Ovary (tissue), 9 donors: ENCODE data around the gene RGS13. TPM values are rescaled to one million over a fixed set of nuclear protein-coding genes. Genes with fewer than 3 reads are reported as not detected.
A peak's percentile ranks its signal among the peaks of the same experiment; 100 is the strongest.

ENCODE experiments used
- DNase-seq, 5 donors: peaks; one replicate each; pipeline ENCODE4 v3.0.0-alpha.2; 2019 to 2020
- H3K27ac ChIP-seq, 2 donors: fragments of 200-600 bp; one replicate each; pipeline versions ENCODE4 v1.5.1 to v1.8.0; 2019 to 2022
- H3K27me3 ChIP-seq: fragments of 200-600 bp; one replicate; pipeline ENCODE4 v1.8.0; 2022
- H3K36me3 ChIP-seq: fragments of 200-600 bp; sonication (generic); one replicate; pipeline ENCODE4 v1.5.1; 2019
- H3K4me1 ChIP-seq: one replicate; pipeline ENCODE4 v1.8.1; 2013; ENCODE audit warnings: mild to moderate bottlenecking, moderate library complexity; ENCODE audit not compliant: insufficient read depth
- H3K4me3 ChIP-seq: fragments of 200-600 bp; sonication (generic); one replicate; pipeline ENCODE4 v1.5.1; 2017
- H3K9me3 ChIP-seq, 2 donors: fragments of 200-600 bp in 1 of 2; sonication (generic) in 1 of 2; one replicate each; pipeline versions ENCODE4 v1.5.1 to v1.8.1; 2013 to 2019; ENCODE audit warnings: mild to moderate bottlenecking in 1 of 2, moderate library complexity in 1 of 2
- CTCF ChIP-seq, 3 donors: fragments of 450-650 bp in 2 of 3; fragments of 200-600 bp in 1 of 3; IDR thresholded peaks; one replicate each; pipeline versions ENCODE4 v1.5.1 to v1.8.0; 2016 to 2022; ENCODE audit warnings: antibody characterized with exemption in 3 of 3, mild to moderate bottlenecking in 1 of 3
- EP300 ChIP-seq: sonication (generic); formaldehyde crosslinking; IDR thresholded peaks from one replicate; pipeline ENCODE4 v1.6.1; 2017; ENCODE audit warnings: antibody characterized with exemption
- POLR2A ChIP-seq: fragments of 450-650 bp; IDR thresholded peaks from one replicate; pipeline ENCODE4 v1.6.1; 2017; ENCODE audit warnings: antibody characterized with exemption, mild to moderate bottlenecking, moderate library complexity
- WGBS, 3 donors: extraction: QIAGEN DNeasy Blood & Tissue Kit in 1 of 3; methylation state at CpG; one replicate each; pipeline versions ENCODE4 v1.1.5 to v1.1.7; 2013 to 2017; 5-methylcytosine and 5-hydroxymethylcytosine counted together
- intact Hi-C, 4 donors: fragments of 100-400 bp; cut with DNase I; formaldehyde crosslinking; loops; one replicate each; pipeline versions ENCODE4 v1.11.0 to v1.15.1; 2022 to 2023
- polyA plus RNA-seq, 2 donors: library from polyadenylated mRNA; stranded (reverse); fragments of 200-250 nt in 1 of 2; fragments of 350-450 nt in 1 of 2; fragmentation: Illumina TruSeq in 1 of 2; extraction: RNeasy Lipid Tissue Mini Kit (QIAGEN cat#74804) in 1 of 2; gene quantifications; one replicate each; pipeline ENCODE4 v1.2.3, GENCODE V29; 2013 to 2014
- total RNA-seq, 7 donors: library from RNA; depleted of rRNA in 2 of 7; stranded (reverse); fragments of >200 nt in 2 of 7; fragmentation: NEBNext Ultra II Directional in 3 of 7; extraction: Animal tissue kit (Norgen Biotek cat#: 25700) in 3 of 7; gene quantifications; one replicate each; pipeline versions ENCODE4 v1.1.0 to v1.2.4, GENCODE V29; 2016 to 2023
- donor health status: DM: no; HTN: no; CAD: no; lungs with moderate emphysema.
- donor health status: DM: no; HTN: no; CAD: no.
- donor health status: Bipolar disorder and iron deficiency.
- donor health status: DM: yes; HTN: yes; CAD: no.
- donor health status: DM: no; HTN: no; CAD: no.
- donor health status: DM: yes; HTN: yes; CAD: no.

RGS13 gene
- total and polyA plus RNA-seq, 9 donors = 0.12 to 0.78 (median 0.23) TPM; not detected in 5

GRCh38 chr1:192592517-192592916 lies 43.4 kb upstream of the RGS13 start:
- no peak overlapping the region for H3K27ac ChIP-seq
- intact Hi-C loops = no loop called here
- 42 to 45% (median 43%) methylated on average over 4 of the region's 4 CpGs for WGBS, 3 donors
- DNase-seq = no peak
- no peak for TF ChIP-seq CTCF (IDR thresholded peaks at IDR 0.05)
- no peak for TF ChIP-seq POLR2A
- no peak for TF ChIP-seq EP300
- H3K4me1 ChIP-seq = no peaks in the 10 kb centered on the region
- no peaks in the 10 kb centered on the region for H3K27me3 ChIP-seq
- H3K4me3 ChIP-seq = peak overlapping the region; percentile 5
- H3K9me3 ChIP-seq = no peaks in the 10 kb centered on the region
- no peaks in the 10 kb centered on the region for H3K36me3 ChIP-seq

- H3K27me3 ChIP-seq = no peaks in the 10 kb centered on the region
- no peaks in the 10 kb centered on the region for H3K9me3 ChIP-seq
- intact Hi-C loops = no loop called here
- DNase-seq = no peak
- no peak overlapping the region for H3K4me3 ChIP-seq
- no peak overlapping the region for H3K27ac ChIP-seq
- WGBS, 3 donors = 91 to 97% (median 93%) methylated on average over 2 of the region's 2 CpGs
- no peaks in the 10 kb centered on the region for H3K4me1 ChIP-seq
- no peaks in the 10 kb centered on the region for H3K36me3 ChIP-seq
- TF ChIP-seq POLR2A = no peak
- no peak for TF ChIP-seq CTCF (IDR thresholded peaks at IDR 0.05)
- TF ChIP-seq EP300 = no peak
Measured at GRCh38 chr1:192592981-192593708, 42.8 kb upstream of the RGS13 start.

GRCh38 chr1:192595299-192595698 lies 40.6 kb upstream of the RGS13 start:
- H3K4me1 ChIP-seq = no peaks in the 10 kb centered on the region
- WGBS, 3 donors = 35 to 53% (median 40%) methylated on average over 3 of the region's 3 CpGs
- H3K27me3 ChIP-seq = no peaks in the 10 kb centered on the region
- H3K4me3 ChIP-seq = no peak overlapping the region
- no peaks in the 10 kb centered on the region for H3K36me3 ChIP-seq
- no peak for DNase-seq
- intact Hi-C loops = no loop called here
- TF ChIP-seq CTCF (IDR thresholded peaks at IDR 0.05) = no peak
- no peak for TF ChIP-seq EP300
- TF ChIP-seq POLR2A = no peak
- no peaks in the 10 kb centered on the region for H3K9me3 ChIP-seq
- no peak overlapping the region for H3K27ac ChIP-seq

- no peaks in the 10 kb centered on the region for H3K9me3 ChIP-seq
- no peak for TF ChIP-seq EP300
- TF ChIP-seq CTCF (IDR thresholded peaks at IDR 0.05) = no peak
- TF ChIP-seq POLR2A = no peak
- H3K27ac ChIP-seq = no peak overlapping the region
- intact Hi-C loops = no loop called here
- no peak overlapping the region for H3K4me3 ChIP-seq
- H3K27me3 ChIP-seq = no peaks in the 10 kb centered on the region
- no peaks in the 10 kb centered on the region for H3K36me3 ChIP-seq
- no peaks in the 10 kb centered on the region for H3K4me1 ChIP-seq
- DNase-seq = no peak
- WGBS, 3 donors = 81 to 87% (median 86%) methylated on average over 3 of the region's 3 CpGs
Measured at GRCh38 chr1:192598589-192598988, 37.4 kb upstream of the RGS13 start.
